H1 (cell line): ENCODE results near the gene CIBAR2. TPM values are rescaled to one million over a fixed set of nuclear protein-coding genes. Genes with fewer than 3 reads are reported as not detected.

ENCODE experiments used
- CTCF ChIA-PET: fragments of 300-600 bp; sonication (Branson Sonifier 250); formaldehyde crosslinking; loops from one replicate; lab custom pipeline; 2021; ENCODE audit not compliant: partially characterized antibody; lab: Charles Lee
- POLR2A ChIA-PET: fragments of 300-600 bp; sonication (Branson Sonifier 250); formaldehyde crosslinking; loops from one replicate; lab custom pipeline; 2021; ENCODE audit warnings: inconsistent platforms; ENCODE audit not compliant: partially characterized antibody; lab: Charles Lee
- DNase-seq, 2 experiments: peaks; one replicate each; pipeline versions ENCODE4 v3.0.0 to v3.0.0-alpha.2; 2010 to 2022; ENCODE audit warnings: low spot score in 2 of 2, low read depth in 1 of 2, mixed read lengths in 1 of 2
- FAIRE-seq: peaks from 2 replicates; lab custom pipeline; 2011; peaks lifted over from hg19 to GRCh38; lab: Jason Lieb, UNC
- H2AFZ ChIP-seq: 2 replicates; pipeline ENCODE4 v1.8.1; 2012; ENCODE audit warnings: low read length, inconsistent platforms
- H2AK5ac ChIP-seq: 2 replicates; pipeline ENCODE4 v1.6.1; 2013; ENCODE audit warnings: low read depth, low read length
- H2BK120ac ChIP-seq: replicated peaks from 2 replicates; pipeline ENCODE3; 2013; ENCODE audit warnings: low read depth, low read length, inconsistent platforms
- H2BK12ac ChIP-seq: 2 replicates; pipeline ENCODE4 v1.6.1; 2013; ENCODE audit warnings: low read depth, low read length
- H2BK15ac ChIP-seq: 2 replicates; pipeline ENCODE4 v1.6.1; 2013; ENCODE audit warnings: low read length
- H2BK20ac ChIP-seq: 2 replicates; pipeline ENCODE4 v1.6.1; 2013; ENCODE audit warnings: low read length
- H2BK5ac ChIP-seq: 2 replicates; pipeline ENCODE4 v1.6.1; 2013; ENCODE audit warnings: low read depth, low read length
- H3K14ac ChIP-seq: 2 replicates; pipeline ENCODE4 v1.6.1; 2013; ENCODE audit warnings: inconsistent platforms; ENCODE audit not compliant: insufficient read length
- H3K18ac ChIP-seq: 2 replicates; pipeline ENCODE4 v1.6.1; 2013; ENCODE audit warnings: low read length; ENCODE audit errors: extremely low read depth
- H3K23ac ChIP-seq: 2 replicates; pipeline ENCODE4 v1.6.1; 2013; ENCODE audit warnings: inconsistent platforms; ENCODE audit not compliant: insufficient read length
- H3K23me2 ChIP-seq: 2 replicates; pipeline ENCODE4 v1.6.1; 2013; ENCODE audit warnings: low read depth, low read length
- H3K27ac ChIP-seq: 2 replicates; pipeline ENCODE4 v1.6.1; 2011; ENCODE audit warnings: low read depth, low read length, inconsistent platforms
- H3K27me3 ChIP-seq, 4 experiments: replicated peaks in 1 of 4; 1 replicate in 1 of 4; 2 replicates in 3 of 4; pipeline versions ENCODE4 v1.6.1 to v1.8.1; 2011 to 2013; ENCODE audit warnings: low read length in 3 of 4, mild to moderate bottlenecking in 3 of 4, inconsistent platforms in 2 of 4, mixed read lengths in 2 of 4, moderate library complexity in 1 of 4; ENCODE audit not compliant: control insufficient read depth in 3 of 4, insufficient read depth in 3 of 4; ENCODE audit errors: extremely low read depth in 1 of 4
- H3K36me3 ChIP-seq, 4 experiments: 2 replicates each; pipeline versions ENCODE4 v1.6.1 to v1.8.1; 2011 to 2013; ENCODE audit warnings: mild to moderate bottlenecking in 4 of 4, low read length in 3 of 4, moderate library complexity in 2 of 4, control low read depth in 1 of 4, inconsistent platforms in 1 of 4; ENCODE audit not compliant: insufficient read depth in 4 of 4, control insufficient read depth in 2 of 4
- H3K4ac ChIP-seq: replicated peaks from 2 replicates; pipeline ENCODE3; 2013; ENCODE audit warnings: low read length, low read depth, mixed read lengths, inconsistent platforms; ENCODE audit not compliant: insufficient read length
- H3K4me1 ChIP-seq, 4 experiments: replicated peaks in 1 of 4; 1 replicate in 1 of 4; 2 replicates in 3 of 4; pipeline versions ENCODE4 v1.6.1 to v1.8.1; 2011 to 2013; ENCODE audit warnings: low read length in 3 of 4, inconsistent platforms in 2 of 4, mixed read lengths in 1 of 4; ENCODE audit not compliant: insufficient read depth in 4 of 4, control insufficient read depth in 3 of 4
- H3K4me2 ChIP-seq, 2 experiments: 2 replicates each; pipeline versions ENCODE4 v1.6.1 to v1.8.1; 2011 to 2013; ENCODE audit warnings: low read depth in 2 of 2, low read length in 2 of 2, control low read depth in 1 of 2, inconsistent platforms in 1 of 2, mild to moderate bottlenecking in 1 of 2; ENCODE audit not compliant: insufficient read depth in 1 of 2
- H3K4me3 ChIP-seq, 4 experiments: fragments of 200-600, 300-600 bp in 1 of 4; sonication (generic), shearing (Covaris generic), sonication (Bioruptor Twin) in 1 of 4; 2 replicates each; pipeline versions ENCODE4 v1.5.1 to v1.8.1; 2011 to 2016; ENCODE audit warnings: low read length in 4 of 4, low read depth in 3 of 4, control low read depth in 2 of 4, inconsistent platforms in 2 of 4, mild to moderate bottlenecking in 2 of 4, mixed read lengths in 1 of 4, moderate library complexity in 1 of 4; ENCODE audit not compliant: insufficient read depth in 2 of 4; ENCODE audit errors: extremely low read depth in 1 of 4
- H3K56ac ChIP-seq: replicated peaks from 2 replicates; pipeline ENCODE3; 2013; ENCODE audit warnings: low read depth, mild to moderate bottlenecking, mixed read lengths, low read length, inconsistent platforms; ENCODE audit not compliant: insufficient read length
- H3K79me1 ChIP-seq: 2 replicates; pipeline ENCODE4 v1.6.1; 2013; ENCODE audit warnings: low read depth, low read length, control low read depth
- H3K79me2 ChIP-seq, 2 experiments: 2 replicates each; pipeline versions ENCODE4 v1.6.1 to v1.8.1; 2012 to 2013; ENCODE audit warnings: low read length in 2 of 2, mild to moderate bottlenecking in 2 of 2, inconsistent platforms in 1 of 2; ENCODE audit not compliant: insufficient read depth in 2 of 2, control insufficient read depth in 1 of 2
- H3K9ac ChIP-seq, 4 experiments: replicated peaks in 1 of 4; 1 replicate in 1 of 4; 2 replicates in 3 of 4; pipeline versions ENCODE4 v1.6.1 to v1.8.1; 2011 to 2013; ENCODE audit warnings: low read depth in 3 of 4, low read length in 3 of 4, control low read depth in 2 of 4, mild to moderate bottlenecking in 2 of 4, moderate library complexity in 2 of 4, inconsistent platforms in 1 of 4; ENCODE audit errors: extremely low read depth in 1 of 4
- H3K9me3 ChIP-seq, 2 experiments: 2 replicates each; pipeline versions ENCODE4 v1.6.1 to v1.8.1; 2012 to 2013; ENCODE audit warnings: mild to moderate bottlenecking in 2 of 2, moderate library complexity in 2 of 2, control low read depth in 1 of 2, inconsistent platforms in 1 of 2, low read depth in 1 of 2, low read length in 1 of 2, mixed read lengths in 1 of 2; ENCODE audit not compliant: insufficient read depth in 2 of 2
- H4K20me1 ChIP-seq, 2 experiments: replicated peaks in 1 of 2; 2 replicates each; pipeline versions ENCODE3 to v1.8.1; 2011 to 2013; ENCODE audit warnings: inconsistent platforms in 2 of 2, low read length in 2 of 2, mild to moderate bottlenecking in 1 of 2; ENCODE audit not compliant: insufficient read depth in 2 of 2, control insufficient read depth in 1 of 2
- H4K5ac ChIP-seq: 2 replicates; pipeline ENCODE4 v1.6.1; 2013; ENCODE audit warnings: low read length, low read depth, mixed read lengths, inconsistent platforms; ENCODE audit not compliant: insufficient read length
- H4K8ac ChIP-seq: 2 replicates; pipeline ENCODE4 v1.8.0; 2013; ENCODE audit warnings: mild to moderate bottlenecking, moderate library complexity, low read length, inconsistent platforms; ENCODE audit not compliant: insufficient read depth; ENCODE audit errors: extremely low read depth
- H4K91ac ChIP-seq: replicated peaks from 2 replicates; pipeline ENCODE3; 2013; ENCODE audit warnings: low read length, mixed read lengths, inconsistent platforms; ENCODE audit not compliant: insufficient read length
- MAFK ChIP-seq: IDR thresholded peaks from 2 replicates; pipeline ENCODE4 v1.6.1; 2012; ENCODE audit warnings: low read depth, mild to moderate bottlenecking, improper control_type of control experiment, low read length
- WGBS, 2 experiments: shearing (Covaris generic) in 1 of 2; methylation state at CpG; one replicate each; pipeline versions ENCODE4 v1.1.6 to v1.1.7; 2013 to 2015; ENCODE audit warnings: low lambda C conversion rate in 2 of 2, mixed read lengths in 2 of 2, inconsistent platforms in 1 of 2, low coverage in 1 of 2, missing lambda C conversion rate in 1 of 2; ENCODE audit not compliant: insufficient replicate concordance in 2 of 2, insufficient coverage in 1 of 2, insufficient read length in 1 of 2; ENCODE audit errors: extremely low coverage in 1 of 2, missing lambda C conversion rate in 1 of 2; 5-methylcytosine and 5-hydroxymethylcytosine counted together
- polyA plus RNA-seq, 7 experiments: library from polyadenylated mRNA; depleted of rRNA in 3 of 7; stranded (reverse) in 5 of 7; unstranded in 2 of 7; fragments of >200 nt in 5 of 7; fragments of 200-250 nt in 2 of 7; gene quantifications; 1 replicate in 5 of 7; 2 replicates in 1 of 7; 4 replicates in 1 of 7; pipeline versions ENCODE4 v1.2.1 to v1.2.3, GENCODE V29; 2011 to 2013; ENCODE audit warnings: missing spikeins in 2 of 7, mixed read lengths in 2 of 7
- total RNA-seq: library from RNA; stranded (reverse); fragmentation: NEBNext Ultra II Directional; extraction: Animal tissue kit (Norgen Biotek cat#: 25700); gene quantifications from 2 replicates; pipeline ENCODE4 v1.2.1, GENCODE V29; 2021

The CIBAR2 gene
- total and polyA plus RNA-seq, 2 of the 8 experiments (the other 6 are each of a cell fraction or from before 2014, with no cell fraction given): 0.18 TPM; not detected in 1

DNA sequence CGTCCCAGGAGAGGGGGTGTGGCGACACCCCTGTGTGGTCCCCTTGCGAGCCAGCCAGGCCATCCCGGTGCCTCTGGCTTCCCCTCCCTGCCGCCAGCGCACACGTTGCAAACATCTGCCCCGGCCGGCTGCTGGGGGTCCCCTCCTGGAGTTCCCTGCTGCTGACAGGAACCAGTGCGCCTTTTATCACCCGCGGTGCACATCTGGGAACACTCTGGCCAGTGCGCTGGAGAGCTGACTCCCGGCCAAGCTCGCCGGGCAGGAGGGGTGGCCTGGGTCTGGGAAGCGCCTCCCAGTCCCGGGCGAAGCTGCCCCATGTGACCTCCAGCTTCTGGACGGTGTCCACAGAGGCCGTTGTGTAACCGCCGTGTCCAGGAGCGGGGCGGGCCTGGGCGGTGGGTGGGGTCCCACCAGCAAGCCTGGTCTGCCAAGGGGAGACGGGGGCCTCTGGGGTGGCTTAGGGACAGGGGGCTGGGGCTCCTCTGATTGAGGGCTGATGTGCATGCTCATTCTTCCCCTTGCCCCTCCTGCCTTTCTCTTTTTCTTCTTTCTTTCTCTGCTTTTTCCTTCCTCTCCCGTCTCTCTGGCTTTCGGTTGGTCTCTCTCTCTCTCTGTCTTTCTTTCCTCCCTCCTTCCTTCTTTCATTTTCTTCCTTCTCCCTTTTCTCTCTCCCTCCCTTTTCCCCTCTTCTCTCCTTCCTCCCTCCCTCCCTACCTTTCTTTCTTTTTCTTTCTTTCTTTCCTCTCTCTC lies 25.2 kb upstream of the CIBAR2 start:
- H2AFZ ChIP-seq: no peak overlapping the region
- H2BK12ac ChIP-seq: 0 out of 2 replicates have a peak overlapping the region, but pooled peaks have one; percentile 80
- H4K5ac ChIP-seq: no peak overlapping the region
- peak overlapping the region; percentile 58 for H4K91ac ChIP-seq
- WGBS, 2 experiments: 83% methylated on average over 29 of the region's 29 CpGs; no CpG with 5 or more reads in 1 of the 2 experiments
- no peak overlapping the region for H3K14ac ChIP-seq
- no peaks in the 10 kb centered on the region for H3K36me3 ChIP-seq
- no peak overlapping the region for H3K9ac ChIP-seq
- no peak overlapping the region for H3K27ac ChIP-seq
- no peak overlapping the region for H3K4ac ChIP-seq
- TF ChIP-seq MAFK: no peak
- H2BK5ac ChIP-seq: 0 out of 2 replicates have a peak overlapping the region, but pooled peaks have one; percentile 24
- H3K27me3 ChIP-seq: no peaks in the 10 kb centered on the region
- 0 out of 2 replicates have a peak overlapping the region, but pooled peaks have one; percentile 51 for H4K8ac ChIP-seq
- H2BK20ac ChIP-seq: no peak overlapping the region
- H2AK5ac ChIP-seq: no peak overlapping the region
- DNase-seq: no peak
- no peaks in the 10 kb centered on the region for H3K79me2 ChIP-seq
- H3K18ac ChIP-seq: no peak overlapping the region; the same call in 1 of the 2 replicates
- FAIRE-seq: no peak
- ChIA-PET POLR2A (no interaction called here), CTCF (interaction anchor here (0.6 kb wide), 1 partner anchor 108 kb away, joined by 3 read pairs; no protein-coding TSS in a partner anchor)
- no peak overlapping the region for H3K56ac ChIP-seq
- H3K23ac ChIP-seq: no peak overlapping the region
- no peak overlapping the region; a peak in 1 of 4 replicates for H3K4me2 ChIP-seq
- H2BK120ac ChIP-seq: no peak overlapping the region
- H2BK15ac ChIP-seq: 0 out of 2 replicates have a peak overlapping the region, but pooled peaks have one; percentile 98
- no peaks in the 10 kb centered on the region for H3K79me1 ChIP-seq
- H3K9me3 ChIP-seq: no peaks in the 10 kb centered on the region; a peak in 1 of 4 replicates
- no peaks in the 10 kb centered on the region for H4K20me1 ChIP-seq
- H3K4me1 ChIP-seq: peaks cover 0 to 11% (median 2%) of the 10 kb centered on the region in 4 experiments; a peak in 4 of 7 replicates
- H3K4me3 ChIP-seq: no peak overlapping the region
- no peaks in the 10 kb centered on the region for H3K23me2 ChIP-seq
